DND-41 (cell line): ENCODE measurements around the gene MBD4.

ENCODE experiments used
- EZH2 ChIP-seq: IDR thresholded peaks from 3 replicates; pipeline ENCODE4 v1.6.1; 2012; ENCODE audit warnings: borderline replicate concordance, low read depth, mild to moderate bottlenecking, moderate library complexity, low read length, inconsistent platforms; ENCODE audit not compliant: severe bottlenecking
- TF ChIP-seq, protein P1 (sequence below): IDR thresholded peaks from 2 replicates; pipeline ENCODE4 v1.5.1; 2012; ENCODE audit warnings: borderline replicate concordance, low read length, moderate library complexity, mild to moderate bottlenecking; ENCODE audit not compliant: poor library complexity, severe bottlenecking; ENCODE audit errors: extremely low read depth

DNA sequence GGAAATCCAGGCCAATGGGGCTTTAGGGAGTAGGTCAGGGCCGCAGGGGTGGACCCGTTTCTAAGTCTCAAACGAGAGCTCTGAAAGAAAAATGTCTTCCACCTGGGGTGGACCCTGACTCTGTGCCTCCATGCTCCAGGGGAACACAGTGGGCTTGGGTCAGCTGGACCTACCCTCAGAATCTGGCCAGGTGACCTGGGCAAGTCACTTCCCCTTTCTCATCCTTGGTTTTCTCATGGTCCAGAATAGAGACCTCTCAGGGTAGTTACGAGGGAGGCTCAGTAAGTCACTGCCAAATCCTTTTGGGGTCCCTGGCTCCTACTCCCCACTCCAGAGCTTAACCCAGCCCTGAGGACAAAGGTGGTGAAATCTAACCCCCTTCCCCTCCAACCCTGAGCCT is 37.1 kb downstream of the MBD4 start:
- TF ChIP-seq, protein P1, sequence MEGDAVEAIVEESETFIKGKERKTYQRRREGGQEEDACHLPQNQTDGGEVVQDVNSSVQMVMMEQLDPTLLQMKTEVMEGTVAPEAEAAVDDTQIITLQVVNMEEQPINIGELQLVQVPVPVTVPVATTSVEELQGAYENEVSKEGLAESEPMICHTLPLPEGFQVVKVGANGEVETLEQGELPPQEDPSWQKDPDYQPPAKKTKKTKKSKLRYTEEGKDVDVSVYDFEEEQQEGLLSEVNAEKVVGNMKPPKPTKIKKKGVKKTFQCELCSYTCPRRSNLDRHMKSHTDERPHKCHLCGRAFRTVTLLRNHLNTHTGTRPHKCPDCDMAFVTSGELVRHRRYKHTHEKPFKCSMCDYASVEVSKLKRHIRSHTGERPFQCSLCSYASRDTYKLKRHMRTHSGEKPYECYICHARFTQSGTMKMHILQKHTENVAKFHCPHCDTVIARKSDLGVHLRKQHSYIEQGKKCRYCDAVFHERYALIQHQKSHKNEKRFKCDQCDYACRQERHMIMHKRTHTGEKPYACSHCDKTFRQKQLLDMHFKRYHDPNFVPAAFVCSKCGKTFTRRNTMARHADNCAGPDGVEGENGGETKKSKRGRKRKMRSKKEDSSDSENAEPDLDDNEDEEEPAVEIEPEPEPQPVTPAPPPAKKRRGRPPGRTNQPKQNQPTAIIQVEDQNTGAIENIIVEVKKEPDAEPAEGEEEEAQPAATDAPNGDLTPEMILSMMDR = no peak
- TF ChIP-seq EZH2 = no peak
